OCI-LY1 (cell line): ENCODE data around the gene LDLR.

Experiments used
- H2AFZ ChIP-seq: fragments of 200-600 bp; sonication (generic), shearing (Covaris generic); 2 replicates; pipeline ENCODE4 v1.6.0; 2014; ENCODE audit warnings: antibody characterized with exemption, mild to moderate bottlenecking, low read length
- H3F3A ChIP-seq: fragments of 200-600 bp; sonication (generic), shearing (Covaris generic); 2 replicates; pipeline ENCODE4 v1.6.0; 2014; ENCODE audit warnings: mild to moderate bottlenecking, antibody characterized with exemption, low read length, moderate library complexity; ENCODE audit not compliant: insufficient read depth
- H3K27ac ChIP-seq: fragments of 200-600 bp; sonication (generic); 2 replicates; pipeline ENCODE4 v1.5.1; 2014; ENCODE audit warnings: low read length, mixed run types, mild to moderate bottlenecking, low read depth; ENCODE audit not compliant: poor library complexity, severe bottlenecking
- H3K27me3 ChIP-seq: fragments of 200-600 bp; sonication (generic); 2 replicates; pipeline ENCODE4 v1.6.0; 2014; ENCODE audit warnings: antibody characterized with exemption, mild to moderate bottlenecking, low read length, moderate library complexity; ENCODE audit not compliant: insufficient read depth
- H3K36me3 ChIP-seq: fragments of 200-600 bp; sonication (generic); 2 replicates; pipeline ENCODE4 v1.6.1; 2014; ENCODE audit warnings: mild to moderate bottlenecking, antibody characterized with exemption, low read length, moderate library complexity, mixed read lengths; ENCODE audit not compliant: insufficient read depth
- H3K4me1 ChIP-seq: fragments of 200-600 bp; sonication (generic); 2 replicates; pipeline ENCODE4 v1.5.1; 2014; ENCODE audit warnings: mild to moderate bottlenecking, low read length, moderate library complexity; ENCODE audit not compliant: insufficient read depth, severe bottlenecking
- H3K4me2 ChIP-seq: fragments of 200-600 bp; sonication (generic), shearing (Covaris generic); 2 replicates; pipeline ENCODE4 v1.6.1; 2014; ENCODE audit warnings: low read length
- H3K4me3 ChIP-seq: fragments of 200-600 bp; sonication (generic); 2 replicates; pipeline ENCODE4 v1.5.1; 2014; ENCODE audit warnings: low read length, low read depth, mild to moderate bottlenecking, mixed read lengths; ENCODE audit not compliant: poor library complexity, severe bottlenecking
- H3K79me2 ChIP-seq: fragments of 200-600 bp; shearing (Covaris generic); 2 replicates; pipeline ENCODE4 v1.6.1; 2016; ENCODE audit warnings: mixed run types, low read length, mixed read lengths; ENCODE audit not compliant: insufficient read depth
- H3K9ac ChIP-seq: fragments of 200-600 bp; sonication (generic), shearing (Covaris generic); 2 replicates; pipeline ENCODE4 v1.6.1; 2014; ENCODE audit warnings: mild to moderate bottlenecking, low read length, mixed read lengths
- H3K9me2 ChIP-seq: fragments of 200-600 bp; sonication (generic), shearing (Covaris generic); 2 replicates; pipeline ENCODE4 v1.6.1; 2014; ENCODE audit warnings: low read depth, mild to moderate bottlenecking, low read length, mixed read lengths
- H3K9me3 ChIP-seq: fragments of 200-600 bp; shearing (Covaris generic); 2 replicates; pipeline ENCODE4 v1.6.1; 2014; ENCODE audit warnings: low read length, mixed read lengths
- H4K20me1 ChIP-seq: fragments of 200-600 bp; sonication (generic), shearing (Covaris generic); 2 replicates; pipeline ENCODE4 v1.6.0; 2016; ENCODE audit warnings: mild to moderate bottlenecking, low read length; ENCODE audit not compliant: insufficient read depth
- EZH2 ChIP-seq: fragments of 200-600 bp; sonication (generic), shearing (Covaris generic); IDR thresholded peaks from 2 replicates; pipeline ENCODE4 v1.8.0; 2017; ENCODE audit warnings: borderline replicate concordance, mixed run types, mild to moderate bottlenecking, antibody characterized with exemption, low read length, moderate library complexity, mixed read lengths
- TF ChIP-seq, protein P1 (sequence below): fragments of 200-600 bp; sonication (generic), shearing (Covaris generic); IDR thresholded peaks from 2 replicates; pipeline ENCODE4 v1.5.1; 2017; ENCODE audit warnings: mild to moderate bottlenecking, antibody characterized with exemption, low read length, moderate library complexity, mixed read lengths

Gene LDLR

GRCh38 chr19:11171144-11171543, 81.9 kb downstream of the LDLR start:
- Histone ChIP-seq H3K9me3 (no peaks in the 10 kb centered on the region), H4K20me1 (no peaks in the 10 kb centered on the region), H2AFZ (no peak overlapping the region), H3F3A (no peaks in the 10 kb centered on the region), H3K4me2 (no peak overlapping the region), H3K79me2 (no peaks in the 10 kb centered on the region), H3K27ac (no peak overlapping the region), H3K27me3 (no peaks in the 10 kb centered on the region), H3K4me3 (no peak overlapping the region), H3K9ac (no peak overlapping the region), H3K36me3 (peaks cover 79% of the 10 kb centered on the region), H3K4me1 (no peaks in the 10 kb centered on the region), H3K9me2 (no peaks in the 10 kb centered on the region)
- TF ChIP-seq, protein P1, sequence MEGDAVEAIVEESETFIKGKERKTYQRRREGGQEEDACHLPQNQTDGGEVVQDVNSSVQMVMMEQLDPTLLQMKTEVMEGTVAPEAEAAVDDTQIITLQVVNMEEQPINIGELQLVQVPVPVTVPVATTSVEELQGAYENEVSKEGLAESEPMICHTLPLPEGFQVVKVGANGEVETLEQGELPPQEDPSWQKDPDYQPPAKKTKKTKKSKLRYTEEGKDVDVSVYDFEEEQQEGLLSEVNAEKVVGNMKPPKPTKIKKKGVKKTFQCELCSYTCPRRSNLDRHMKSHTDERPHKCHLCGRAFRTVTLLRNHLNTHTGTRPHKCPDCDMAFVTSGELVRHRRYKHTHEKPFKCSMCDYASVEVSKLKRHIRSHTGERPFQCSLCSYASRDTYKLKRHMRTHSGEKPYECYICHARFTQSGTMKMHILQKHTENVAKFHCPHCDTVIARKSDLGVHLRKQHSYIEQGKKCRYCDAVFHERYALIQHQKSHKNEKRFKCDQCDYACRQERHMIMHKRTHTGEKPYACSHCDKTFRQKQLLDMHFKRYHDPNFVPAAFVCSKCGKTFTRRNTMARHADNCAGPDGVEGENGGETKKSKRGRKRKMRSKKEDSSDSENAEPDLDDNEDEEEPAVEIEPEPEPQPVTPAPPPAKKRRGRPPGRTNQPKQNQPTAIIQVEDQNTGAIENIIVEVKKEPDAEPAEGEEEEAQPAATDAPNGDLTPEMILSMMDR: no peak
- no peak for TF ChIP-seq EZH2

GRCh38 chr19:11172576-11172975, 83.3 kb downstream of the LDLR start:
- Histone ChIP-seq H3K4me1 (no peaks in the 10 kb centered on the region), H2AFZ (no peak overlapping the region), H3K4me3 (no peak overlapping the region)

GRCh38 chr19:11173516-11174155, 84.4 kb downstream of the LDLR start:
- Histone ChIP-seq H3F3A (no peaks in the 10 kb centered on the region), H3K4me3 (no peak overlapping the region), H4K20me1 (no peaks in the 10 kb centered on the region), H2AFZ (no peak overlapping the region), H3K27me3 (no peaks in the 10 kb centered on the region), H3K4me1 (no peaks in the 10 kb centered on the region), H3K9ac (no peak overlapping the region), H3K9me3 (no peaks in the 10 kb centered on the region), H3K36me3 (peaks cover 78% of the 10 kb centered on the region), H3K9me2 (no peaks in the 10 kb centered on the region), H3K27ac (no peak overlapping the region), H3K4me2 (no peak overlapping the region), H3K79me2 (no peaks in the 10 kb centered on the region)
- TF ChIP-seq EZH2: no peak
- TF ChIP-seq, protein P1: no peak

More at GRCh38 chr19:11172576-11172975, 83.3 kb downstream of the LDLR start:
- no peaks in the 10 kb centered on the region for H3K9me3 ChIP-seq
- no peaks in the 10 kb centered on the region for H3K27me3 ChIP-seq
- H3F3A ChIP-seq: no peaks in the 10 kb centered on the region
- H4K20me1 ChIP-seq: no peaks in the 10 kb centered on the region
- TF ChIP-seq EZH2: no peak
- TF ChIP-seq, protein P1: no peak
- no peak overlapping the region for H3K9ac ChIP-seq
- peaks cover 79% of the 10 kb centered on the region for H3K36me3 ChIP-seq
- no peak overlapping the region for H3K4me2 ChIP-seq
- no peaks in the 10 kb centered on the region for H3K79me2 ChIP-seq
- no peaks in the 10 kb centered on the region for H3K9me2 ChIP-seq
- H3K27ac ChIP-seq: no peak overlapping the region
